Keratinocyte (primary cell): ENCODE results near the gene RAI1. TPM values are rescaled to one million over a fixed set of nuclear protein-coding genes. Genes with fewer than 3 reads are reported as not detected.
"Not testable (repeated sequence)": the region's sequence is repeated elsewhere in the genome, so short reads cannot be mapped to it uniquely, and the experiment has no call there.

Experiments used
- DNase-seq: peaks from one replicate; pipeline ENCODE4 v3.0.0-alpha.2; 2011; ENCODE audit warnings: low read depth, missing footprints, low spot score
- FAIRE-seq: peaks from 2 replicates; lab custom pipeline; 2011; peaks lifted over from hg19 to GRCh38; lab: Jason Lieb, UNC
- H2AFZ ChIP-seq: 2 replicates; pipeline ENCODE4 v1.6.0; 2012; ENCODE audit warnings: low read length, control low read depth, inconsistent platforms; ENCODE audit not compliant: control insufficient read depth
- H3K27ac ChIP-seq: 2 replicates; pipeline ENCODE4 v1.5.1; 2011; ENCODE audit warnings: low read length; ENCODE audit not compliant: control insufficient read depth, insufficient read depth
- H3K27me3 ChIP-seq: 3 replicates; pipeline ENCODE4 v1.6.0; 2011; ENCODE audit warnings: low read length; ENCODE audit not compliant: control insufficient read depth, insufficient read depth; ENCODE audit errors: extremely low read depth
- H3K36me3 ChIP-seq, 2 experiments: 2 replicates in 1 of 2; 3 replicates in 1 of 2; pipeline ENCODE4 v1.5.1; 2011; ENCODE audit warnings: low read length in 2 of 2, mild to moderate bottlenecking in 1 of 2; ENCODE audit not compliant: control insufficient read depth in 2 of 2, insufficient read depth in 2 of 2; ENCODE audit errors: extremely low read depth in 1 of 2
- H3K4me1 ChIP-seq: 3 replicates; pipeline ENCODE4 v1.5.1; 2011; ENCODE audit warnings: low read length; ENCODE audit not compliant: control insufficient read depth, insufficient read depth; ENCODE audit errors: extremely low read depth
- H3K4me2 ChIP-seq: 3 replicates; pipeline ENCODE4 v1.6.0; 2011; ENCODE audit warnings: low read depth, low read length; ENCODE audit not compliant: control insufficient read depth, insufficient read depth; ENCODE audit errors: extremely low read depth
- H3K4me3 ChIP-seq, 3 experiments: fragments of 200-600 bp in 1 of 3; sonication (generic) in 1 of 3; 2 replicates in 2 of 3; 3 replicates in 1 of 3; pipeline ENCODE4 v1.5.1; 2011 to 2016; ENCODE audit warnings: low read length in 3 of 3, mild to moderate bottlenecking in 3 of 3, control low read depth in 2 of 3, inconsistent platforms in 1 of 3, low read depth in 1 of 3, mixed read lengths in 1 of 3, mixed run types in 1 of 3, moderate library complexity in 1 of 3; ENCODE audit not compliant: control insufficient read depth in 2 of 3, insufficient read depth in 2 of 3; ENCODE audit errors: extremely low read depth in 1 of 3
- H3K79me2 ChIP-seq: 2 replicates; pipeline ENCODE4 v1.6.0; 2012; ENCODE audit warnings: low read length; ENCODE audit not compliant: control insufficient read depth, insufficient read depth
- H3K9ac ChIP-seq: 3 replicates; pipeline ENCODE4 v1.6.0; 2011; ENCODE audit warnings: low read length; ENCODE audit not compliant: control insufficient read depth, insufficient read depth; ENCODE audit errors: extremely low read depth
- H3K9me1 ChIP-seq: 3 replicates; pipeline ENCODE4 v1.6.0; 2011; ENCODE audit warnings: low read length; ENCODE audit not compliant: control insufficient read depth, insufficient read depth; ENCODE audit errors: extremely low read depth
- H3K9me3 ChIP-seq: 2 replicates; pipeline ENCODE4 v1.5.1; 2012; ENCODE audit warnings: low read depth, low read length; ENCODE audit not compliant: control insufficient read depth
- H4K20me1 ChIP-seq: 3 replicates; pipeline ENCODE4 v1.6.0; 2011; ENCODE audit warnings: low read length; ENCODE audit not compliant: control insufficient read depth, insufficient read depth; ENCODE audit errors: extremely low read depth
- CTCF ChIP-seq, 3 experiments: IDR thresholded peaks in 1 of 3; conservative IDR thresholded peaks in 1 of 3; optimal IDR thresholded peaks in 1 of 3; 2 replicates in 2 of 3; 3 replicates in 1 of 3; pipeline versions ENCODE3 to v1.5.1; 2011; ENCODE audit warnings: low read length in 3 of 3, mild to moderate bottlenecking in 3 of 3, moderate library complexity in 2 of 3, control low read depth in 1 of 3, inconsistent platforms in 1 of 3; ENCODE audit not compliant: insufficient read depth in 2 of 3; ENCODE audit errors: extremely low read depth in 1 of 3
- EZH2 ChIP-seq: IDR thresholded peaks from one replicate; pipeline ENCODE4 v1.6.1; 2012; ENCODE audit warnings: inconsistent platforms, mild to moderate bottlenecking, low read length, moderate library complexity
- dilution Hi-C: fragments of 300-500 bp; cut with MboI; formaldehyde crosslinking; loops from one replicate; pipeline ENCODE4 v1.7.0; 2020; ENCODE audit warnings: low sequenced_read_pairs; ENCODE audit not compliant: extremely low pct_ligation_motif_present
- polyA plus RNA-seq, 5 experiments: library from polyadenylated mRNA; depleted of rRNA in 3 of 5; stranded (reverse) in 3 of 5; stranded (forward) in 1 of 5; unstranded in 1 of 5; fragments of >200 nt; gene quantifications; 1 replicate in 1 of 5; 2 replicates in 3 of 5; 3 replicates in 1 of 5; pipeline versions ENCODE4 v1.2.1 to v1.2.3, GENCODE V29; 2011 to 2012; ENCODE audit warnings: missing spikeins in 2 of 5, low read depth in 1 of 5, low replicate concordance in 1 of 5

RAI1 gene
- polyA plus RNA-seq, 1 donor (not counting 4 experiments of a cell fraction or from before 2014, with no cell fraction given) = 2.6 TPM

DNA sequence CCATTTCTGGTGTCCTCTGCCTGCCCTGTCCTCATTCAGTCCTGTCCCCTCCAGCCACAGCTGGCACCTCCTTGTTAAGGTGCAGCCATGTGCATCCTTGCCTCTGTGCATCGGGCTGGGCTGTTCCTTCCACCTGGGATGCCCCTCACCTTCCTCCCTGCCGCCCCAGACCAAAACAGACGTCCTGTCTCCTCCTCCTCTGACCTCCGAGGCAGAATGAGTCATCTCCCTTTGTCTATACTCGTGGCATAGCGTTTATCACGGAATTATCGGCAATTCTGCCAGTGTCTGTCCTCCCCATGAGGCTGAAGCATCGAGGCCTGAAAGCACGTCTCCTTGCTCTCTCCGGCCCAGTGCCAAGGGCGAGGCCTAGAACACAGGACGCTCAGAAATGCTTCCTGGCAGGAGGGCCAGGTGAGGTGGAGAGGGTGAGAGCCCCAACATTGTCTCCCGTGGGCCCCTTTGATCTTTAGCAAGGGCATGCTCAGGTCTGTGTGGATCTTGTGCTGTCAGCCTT is 4.6 kb downstream of the RAI1 start:
- H2AFZ ChIP-seq = no peak overlapping the region
- H3K9me3 ChIP-seq = no peaks in the 10 kb centered on the region
- H4K20me1 ChIP-seq = peaks cover 11% of the 10 kb centered on the region
- DNase-seq (peak; percentile 71), FAIRE-seq (peak; percentile 79)
- no peaks in the 10 kb centered on the region for H3K27me3 ChIP-seq
- H3K79me2 ChIP-seq = peaks cover 86% of the 10 kb centered on the region
- dilution Hi-C loops = no loop called here
- H3K4me3 ChIP-seq = peak overlapping the region; percentile 14 to 55 (median 39)
- peaks cover 2% of the 10 kb centered on the region for H3K9me1 ChIP-seq
- peak overlapping the region; percentile 87 for H3K27ac ChIP-seq
- H3K9ac ChIP-seq = peak overlapping the region; percentile 76
- no peaks in the 10 kb centered on the region for H3K36me3 ChIP-seq
- TF ChIP-seq CTCF (optimal IDR thresholded peaks at IDR 0.05 in 1 of 3, IDR thresholded peaks at IDR 0.05 in 1 of 3, conservative IDR thresholded peaks at IDR 0.05 in 1 of 3; ENCODE audit: extremely low read depth in 1 of 3, insufficient read depth in 2 of 3, low read length in 3 of 3) (no peak), EZH2 (no peak)
- peak overlapping the region; percentile 60 for H3K4me2 ChIP-seq
- peaks cover 49% of the 10 kb centered on the region for H3K4me1 ChIP-seq

DNA sequence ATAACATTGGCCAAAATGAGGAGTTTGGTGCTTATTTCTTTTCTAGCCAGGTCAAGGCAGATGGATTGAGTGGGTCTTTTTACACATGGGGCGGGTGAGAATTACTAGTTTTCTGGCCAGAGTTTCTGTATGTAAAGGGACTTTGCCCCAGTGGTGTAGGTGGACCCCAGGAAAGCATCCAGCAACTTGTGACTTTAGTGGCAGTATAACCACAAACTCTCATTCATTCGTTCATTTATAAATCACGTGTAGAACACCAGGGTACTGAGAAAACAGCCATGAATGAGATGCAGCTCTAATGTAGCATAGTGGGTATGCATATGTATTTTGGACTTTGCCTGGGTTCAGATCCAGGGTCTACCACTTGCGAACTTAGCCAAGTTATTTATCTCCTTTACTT is 8.1 kb downstream of the RAI1 start:
- H3K4me2 ChIP-seq = no peak overlapping the region
- H4K20me1 ChIP-seq = peaks cover 11% of the 10 kb centered on the region
- H3K9ac ChIP-seq = no peak overlapping the region

DNA sequence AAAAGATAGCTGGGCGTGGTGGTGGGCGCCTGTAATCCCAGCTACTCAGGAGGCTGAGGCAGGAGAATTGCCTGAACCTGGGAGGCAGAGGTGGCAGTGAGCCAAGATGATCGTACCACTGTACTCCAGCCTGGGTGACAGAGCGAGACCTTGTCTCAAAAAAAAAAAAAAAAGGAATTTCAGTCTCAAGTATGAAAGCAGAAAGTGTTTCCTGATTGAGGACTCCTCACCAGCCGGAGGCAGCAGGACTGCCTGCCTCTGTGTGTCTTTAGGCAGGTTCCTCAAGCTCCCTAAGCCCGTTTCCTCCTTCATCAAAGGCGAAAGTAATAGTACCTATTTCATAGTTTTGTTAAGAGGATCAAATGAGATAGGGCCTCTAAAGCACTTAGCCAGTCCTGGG is 9.0 kb downstream of the RAI1 start:
- FAIRE-seq, H3K9me3 ChIP-seq, H3K27ac ChIP-seq, H3K4me2 ChIP-seq, H3K4me3 ChIP-seq, H2AFZ ChIP-seq, H3K9me1 ChIP-seq, DNase-seq, H3K27me3 ChIP-seq, dilution Hi-C loops, H3K36me3 ChIP-seq: not testable (repeated sequence)
- Histone ChIP-seq H4K20me1 (peaks cover 11% of the 10 kb centered on the region), H3K79me2 (peaks cover 80% of the 10 kb centered on the region), H3K4me1 (peaks cover 65% of the 10 kb centered on the region), H3K9ac (peak overlapping the region; percentile 10)

More for the DNA sequence above, 8.1 kb downstream of the RAI1 start:
- dilution Hi-C loops = no loop called here
- peaks cover 71% of the 10 kb centered on the region for H3K4me1 ChIP-seq
- H3K9me3 ChIP-seq = no peaks in the 10 kb centered on the region
- no peaks in the 10 kb centered on the region for H3K36me3 ChIP-seq
- H3K27me3 ChIP-seq = no peaks in the 10 kb centered on the region
- peaks cover 2% of the 10 kb centered on the region for H3K9me1 ChIP-seq
- no peak overlapping the region for H3K27ac ChIP-seq
- TF ChIP-seq CTCF (optimal IDR thresholded peaks at IDR 0.05 in 1 of 3, IDR thresholded peaks at IDR 0.05 in 1 of 3, conservative IDR thresholded peaks at IDR 0.05 in 1 of 3; ENCODE audit: extremely low read depth in 1 of 3, insufficient read depth in 2 of 3, low read length in 3 of 3) = no peak
- TF ChIP-seq EZH2 = no peak
- FAIRE-seq = no peak
- DNase-seq = no peak
- H3K79me2 ChIP-seq = peaks cover 83% of the 10 kb centered on the region
- no peak overlapping the region for H2AFZ ChIP-seq
- H3K4me3 ChIP-seq = no peak overlapping the region
